ENCODE data around the gene KLF6. TPM values are rescaled to one million over a fixed set of nuclear protein-coding genes. Genes with fewer than 3 reads are reported as not detected.

Gene KLF6
- total and polyA plus RNA-seq, 8 donors = 66.0 to 217 (median 112) TPM

- Histone ChIP-seq H3K4me3 (no peak overlapping the region), H3K4me1 (peaks cover 9 to 75% of the 10 kb centered on the region in 2 donors), H3K27me3 (no peaks in the 10 kb centered on the region), H3K36me3 (no peaks in the 10 kb centered on the region), H3K27ac (no peak overlapping the region), H3K9me3 (no peaks in the 10 kb centered on the region)
- ATAC-seq (no peak), DNase-seq (peak in 1 of 4 donors; percentile 45)
- TF ChIP-seq CTCF (IDR thresholded peaks at IDR 0.05) = no peak
- intact Hi-C loops (cut with DNase I) = no loop called here
Observed at GRCh38 chr10:3763035-3763456, 22.0 kb downstream of the KLF6 start.

- Histone ChIP-seq H3K27me3 (no peaks in the 10 kb centered on the region), H3K9me3 (no peaks in the 10 kb centered on the region), H3K27ac (no peak overlapping the region), H3K4me1 (peaks cover 9 to 83% of the 10 kb centered on the region in 2 donors), H3K4me3 (no peak overlapping the region), H3K36me3 (no peaks in the 10 kb centered on the region)
- intact Hi-C loops (cut with DNase I) = no loop called here
- ATAC-seq (no peak), DNase-seq (no peak)
- no peak for TF ChIP-seq CTCF (IDR thresholded peaks at IDR 0.05)
Observed at GRCh38 chr10:3762309-3762708, 22.7 kb downstream of the KLF6 start.

GRCh38 chr10:3761904-3762303, 23.1 kb downstream of the KLF6 start:
- Histone ChIP-seq H3K27me3 (no peaks in the 10 kb centered on the region), H3K9me3 (no peaks in the 10 kb centered on the region), H3K4me1 (peaks cover 9 to 83% of the 10 kb centered on the region in 2 donors), H3K27ac (no peak overlapping the region), H3K4me3 (no peak overlapping the region), H3K36me3 (no peaks in the 10 kb centered on the region)
- intact Hi-C loops (cut with DNase I) = no loop called here
- DNase-seq (no peak), ATAC-seq (peak; percentile 27)
- no peak for TF ChIP-seq CTCF (IDR thresholded peaks at IDR 0.05)

- no peak for TF ChIP-seq CTCF (IDR thresholded peaks at IDR 0.05)
- no peak for ATAC-seq
- Histone ChIP-seq H3K9me3 (no peaks in the 10 kb centered on the region), H3K36me3 (no peaks in the 10 kb centered on the region), H3K4me1 (peaks cover 9 to 85% of the 10 kb centered on the region in 2 donors), H3K27me3 (no peaks in the 10 kb centered on the region), H3K4me3 (no peak overlapping the region), H3K27ac (peak overlapping the region in 1 of 2 donors; percentile 18)
- intact Hi-C loops (cut with DNase I) = no loop called here
- no peak for DNase-seq
Observed at GRCh38 chr10:3761021-3761686, 23.9 kb downstream of the KLF6 start.

- TF ChIP-seq CTCF (IDR thresholded peaks at IDR 0.05) = no peak
- intact Hi-C loops (cut with DNase I) = no loop called here
- H3K27me3 ChIP-seq = no peaks in the 10 kb centered on the region
- H3K9me3 ChIP-seq = no peaks in the 10 kb centered on the region
- H3K36me3 ChIP-seq = no peaks in the 10 kb centered on the region
- no peak overlapping the region for H3K4me3 ChIP-seq
- ATAC-seq = no peak
- peaks cover 9 to 85% of the 10 kb centered on the region in 2 donors for H3K4me1 ChIP-seq
- H3K27ac ChIP-seq = no peak overlapping the region
- peak in 1 of 4 donors; percentile 57 for DNase-seq
Observed at GRCh38 chr10:3760083-3760482, 24.9 kb downstream of the KLF6 start.

All from left lung (tissue), 10 donors.